Glomerular visceral epithelial cell (primary cell): ENCODE data around the gene METTL23.
"Not testable (repeated sequence)": the region's sequence is repeated elsewhere in the genome, so short reads cannot be mapped to it uniquely, and the experiment has no call there.

Experiments
- DNase-seq: peaks from one replicate; pipeline ENCODE4 v3.0.0-alpha.2; 2016; ENCODE audit errors: extremely low spot score

METTL23 gene

DNA sequence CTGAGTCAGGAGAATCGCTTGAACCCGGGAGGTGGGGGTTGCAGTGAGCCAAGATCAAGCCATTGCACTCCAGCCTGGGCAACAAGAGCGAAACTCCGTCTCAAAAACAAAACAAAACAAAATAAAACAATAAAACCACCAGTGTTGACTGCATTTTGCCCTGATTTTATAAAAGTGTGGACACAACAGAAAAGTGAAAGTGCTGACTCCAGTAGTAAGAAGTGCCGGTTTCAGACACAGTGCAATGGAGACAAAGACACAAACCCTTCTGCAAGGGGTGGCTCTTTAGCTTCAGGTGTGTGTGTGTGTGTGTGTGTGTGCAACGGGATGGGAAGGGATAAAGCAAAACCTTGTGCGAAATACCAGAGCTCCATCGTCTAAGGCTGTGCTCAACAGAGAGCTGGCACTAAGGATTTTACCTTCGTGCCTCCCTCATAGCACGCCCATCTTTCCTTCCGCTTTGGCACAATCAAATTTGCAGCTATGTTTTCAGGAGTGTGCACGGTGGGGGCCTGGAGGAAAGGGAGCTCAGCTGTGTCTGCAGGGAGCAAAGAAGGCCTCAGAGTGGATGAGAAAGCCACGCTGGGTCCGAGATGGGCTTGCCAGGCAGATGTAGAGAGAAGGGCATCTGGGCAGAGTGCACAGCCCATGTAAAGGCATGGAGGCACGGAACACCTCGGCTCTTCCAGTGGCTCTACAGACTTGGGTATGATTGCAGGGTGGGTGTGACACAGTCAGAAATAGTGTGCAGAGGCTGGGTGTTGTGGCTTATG lies 31.4 kb upstream of the METTL23 start:
- DNase-seq: no peak

DNA sequence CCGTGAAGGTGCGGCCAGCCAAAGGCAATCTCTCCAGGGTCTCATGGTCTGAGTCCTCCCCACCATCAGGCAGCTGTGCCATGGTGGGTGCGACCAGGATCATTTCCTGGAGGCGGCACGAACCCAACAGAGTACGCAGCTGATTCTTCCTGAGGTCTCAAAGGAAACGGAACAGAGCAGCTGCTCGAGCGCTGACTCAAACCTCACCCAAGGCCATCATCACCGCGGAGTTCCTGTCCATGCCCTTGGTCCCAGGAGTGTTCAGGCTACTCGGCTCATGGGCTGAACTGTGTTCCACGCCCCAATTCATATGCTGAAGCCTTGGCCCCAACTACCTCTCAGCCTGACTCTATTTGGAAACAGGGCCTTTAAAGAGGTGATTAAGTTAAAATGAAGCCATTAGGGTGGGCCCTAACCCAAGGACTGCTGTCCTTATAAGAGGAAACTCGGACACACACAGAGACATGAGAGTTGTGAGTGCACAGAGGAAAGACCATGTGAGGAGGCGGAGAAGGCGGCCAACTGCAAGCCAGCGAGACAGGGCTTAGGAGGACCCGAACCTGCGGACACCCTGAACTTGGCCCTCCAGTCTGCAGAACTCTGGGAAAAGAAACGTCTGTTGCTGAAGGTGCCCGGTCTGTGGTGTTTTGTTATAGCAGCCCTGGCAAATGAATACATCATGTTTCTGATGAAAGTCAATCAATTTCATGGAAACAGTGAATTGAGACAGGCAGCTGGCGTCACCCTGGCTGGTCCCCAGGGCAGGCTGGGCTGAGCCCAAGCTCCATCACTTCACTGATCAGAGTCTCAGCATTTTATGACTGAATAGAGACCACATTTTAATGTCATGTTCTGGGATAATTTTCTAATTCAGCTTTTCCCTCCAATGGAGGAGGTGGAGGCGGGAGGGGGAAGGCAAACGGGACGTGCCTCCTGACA lies 29.6 kb upstream of the METTL23 start:
- no peak for DNase-seq

DNA sequence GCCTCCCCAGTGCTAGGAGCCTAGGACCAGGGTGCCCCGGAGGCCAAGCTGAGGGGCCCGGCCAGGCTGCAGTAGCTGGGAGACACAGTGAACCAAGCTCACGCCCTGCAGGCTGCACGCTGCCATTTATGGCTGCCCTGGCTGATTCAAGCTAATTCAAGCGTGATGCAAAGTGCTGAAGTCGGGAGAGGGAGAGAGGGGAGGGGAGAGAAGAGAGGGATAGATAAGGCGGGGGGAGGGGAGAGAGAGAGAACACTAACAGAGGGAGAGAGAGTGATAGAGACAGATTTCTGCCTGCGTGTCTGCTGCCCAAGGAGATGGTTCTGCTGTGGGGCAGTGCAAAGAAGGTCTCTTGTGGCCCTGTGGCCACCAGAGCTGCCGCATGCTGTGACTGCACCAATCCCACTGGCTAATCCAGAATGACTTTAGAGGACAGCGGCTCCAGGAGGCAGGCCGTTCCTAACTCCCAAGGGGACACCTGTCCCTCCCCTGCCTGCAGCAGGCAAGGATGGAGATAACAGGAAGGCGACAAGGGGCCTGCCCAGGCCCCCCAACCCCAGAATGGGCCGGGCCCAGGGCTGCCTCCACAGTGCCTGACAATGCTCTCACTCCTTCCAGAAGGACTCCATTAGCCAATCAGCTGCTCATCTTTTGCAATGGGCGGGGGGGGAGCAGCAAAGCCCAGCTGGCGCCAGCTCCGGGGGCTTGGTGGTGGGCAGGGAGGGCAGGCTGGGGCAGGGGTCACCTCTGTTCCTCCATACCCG lies 28.8 kb upstream of the METTL23 start:
- peak; percentile 75 for DNase-seq

DNA sequence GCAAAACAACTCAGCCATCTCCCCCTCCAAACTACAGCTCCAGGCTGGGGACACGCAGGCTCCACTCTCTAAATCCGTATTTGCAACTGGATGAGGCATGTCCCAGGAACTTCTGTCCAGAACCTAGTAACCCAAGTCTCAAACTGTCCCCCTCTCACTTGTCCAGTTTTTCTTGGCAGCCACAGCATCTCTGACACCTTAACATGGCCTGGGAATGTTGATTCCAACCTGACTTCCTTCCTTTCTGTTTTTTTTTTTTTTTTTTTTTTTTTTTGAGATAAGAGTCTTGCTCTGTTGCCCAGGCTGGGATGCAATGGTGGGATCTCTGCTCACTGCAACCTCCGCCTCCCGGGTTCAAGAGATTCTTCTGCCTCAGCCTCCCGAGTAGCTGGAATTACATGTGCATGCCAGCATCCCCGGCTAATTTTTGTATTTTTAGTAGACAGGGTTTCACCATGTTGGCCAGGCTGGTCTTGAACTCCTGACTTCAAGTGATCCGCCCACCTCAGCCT lies 28.1 kb upstream of the METTL23 start:
- DNase-seq: not testable (repeated sequence)

DNA sequence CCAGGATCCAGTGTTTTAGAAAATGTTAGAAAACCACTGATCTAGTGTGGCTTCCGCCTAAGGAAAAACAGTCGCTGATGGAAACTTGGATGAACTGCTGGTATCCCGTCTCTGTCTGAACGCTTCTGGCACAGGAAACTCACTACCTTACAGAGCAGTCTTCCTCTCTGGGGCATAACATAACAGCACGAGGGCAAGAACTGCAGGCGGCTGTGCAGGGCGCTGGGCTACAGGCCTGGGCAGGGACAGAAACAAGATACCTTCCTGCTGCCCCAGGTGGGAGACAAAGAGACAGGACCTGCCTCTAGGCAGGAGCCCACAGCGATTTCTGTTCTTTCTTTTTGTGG lies 26.4 kb upstream of the METTL23 start:
- no peak for DNase-seq

DNA sequence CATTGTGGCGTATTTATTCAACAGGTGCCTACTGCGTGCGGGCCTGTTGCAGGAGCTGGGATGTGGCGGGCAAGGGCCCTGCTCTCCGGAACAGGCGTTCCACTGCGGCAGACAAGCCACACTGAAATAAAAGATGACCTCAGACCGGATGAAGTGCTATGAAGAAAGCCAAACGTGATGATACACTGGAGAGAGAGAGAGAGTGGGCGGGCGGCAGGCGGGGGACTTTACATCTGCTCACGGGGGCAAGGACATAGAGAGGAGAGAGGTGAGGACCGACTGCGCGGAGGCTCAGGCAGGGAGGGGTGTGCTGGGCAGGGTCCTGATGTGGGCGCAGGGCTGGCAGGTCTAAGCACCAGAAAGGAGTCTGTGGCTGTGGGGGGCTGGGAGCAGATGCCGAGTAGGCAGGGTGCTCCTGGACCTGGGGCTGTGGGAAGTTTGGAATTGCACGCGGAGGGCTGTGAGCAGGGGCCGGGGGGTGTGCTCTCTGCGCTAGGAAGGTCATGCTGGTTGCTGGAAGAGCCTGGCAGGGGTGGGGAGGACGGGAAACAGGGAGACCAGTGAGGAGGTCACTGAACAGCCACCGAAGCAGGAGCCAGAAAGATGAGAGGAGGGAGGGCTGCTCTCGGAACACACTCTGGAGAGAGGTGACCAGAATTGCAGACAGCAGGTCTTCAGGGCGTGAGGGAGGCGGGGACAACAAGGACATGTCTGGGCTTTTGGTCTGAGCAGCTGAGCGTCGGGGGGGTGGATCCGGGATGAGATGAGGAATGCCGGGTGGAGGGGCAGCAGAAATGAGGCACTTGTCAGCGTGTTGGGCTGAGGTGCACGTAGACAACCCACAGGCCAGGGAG lies 25.8 kb upstream of the METTL23 start:
- DNase-seq: peak; percentile 91

DNA sequence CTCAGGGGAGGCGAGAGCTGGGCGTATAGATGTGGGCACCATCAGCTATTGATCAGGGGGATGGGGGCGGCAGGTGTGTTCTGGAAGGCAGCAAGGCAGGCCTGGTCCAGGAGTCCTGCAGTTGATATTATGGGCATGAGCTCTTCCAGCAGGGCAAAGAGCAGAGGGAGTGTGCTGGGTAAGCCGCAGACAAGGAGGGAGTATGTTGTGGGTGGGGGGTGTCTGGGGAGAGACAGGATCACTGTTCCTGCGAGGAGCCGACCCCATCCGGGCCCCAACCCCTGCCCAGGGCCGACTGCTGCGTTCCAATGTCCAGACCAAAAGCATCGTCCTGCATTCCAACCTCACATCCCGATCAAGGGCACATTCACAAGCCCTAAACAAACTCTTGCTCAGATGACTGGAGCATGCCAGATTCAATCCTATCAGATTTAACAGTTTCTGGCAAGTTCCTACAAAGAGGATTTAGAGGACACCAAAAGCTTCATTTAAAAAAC lies 25.1 kb upstream of the METTL23 start:
- DNase-seq: no peak

DNA sequence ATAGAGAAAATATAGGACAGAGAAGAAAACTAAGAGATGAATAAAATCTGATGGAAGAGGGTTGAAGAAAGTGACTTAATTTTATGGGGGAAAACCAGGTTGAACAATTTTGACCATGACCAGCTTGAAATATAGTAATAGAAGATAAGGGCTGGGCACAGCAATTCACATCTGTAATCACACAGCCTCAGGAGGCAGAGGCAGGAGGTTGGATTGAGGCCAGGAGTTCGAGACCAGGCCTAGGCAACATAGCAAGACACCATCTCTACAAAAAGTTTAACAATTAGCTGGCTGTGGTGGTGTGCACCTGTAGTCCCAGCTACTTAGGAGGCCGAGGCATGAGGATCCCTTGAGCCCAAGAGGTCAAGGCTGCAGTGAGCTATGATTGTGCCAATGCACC lies 24.6 kb upstream of the METTL23 start:
- no peak for DNase-seq

DNA sequence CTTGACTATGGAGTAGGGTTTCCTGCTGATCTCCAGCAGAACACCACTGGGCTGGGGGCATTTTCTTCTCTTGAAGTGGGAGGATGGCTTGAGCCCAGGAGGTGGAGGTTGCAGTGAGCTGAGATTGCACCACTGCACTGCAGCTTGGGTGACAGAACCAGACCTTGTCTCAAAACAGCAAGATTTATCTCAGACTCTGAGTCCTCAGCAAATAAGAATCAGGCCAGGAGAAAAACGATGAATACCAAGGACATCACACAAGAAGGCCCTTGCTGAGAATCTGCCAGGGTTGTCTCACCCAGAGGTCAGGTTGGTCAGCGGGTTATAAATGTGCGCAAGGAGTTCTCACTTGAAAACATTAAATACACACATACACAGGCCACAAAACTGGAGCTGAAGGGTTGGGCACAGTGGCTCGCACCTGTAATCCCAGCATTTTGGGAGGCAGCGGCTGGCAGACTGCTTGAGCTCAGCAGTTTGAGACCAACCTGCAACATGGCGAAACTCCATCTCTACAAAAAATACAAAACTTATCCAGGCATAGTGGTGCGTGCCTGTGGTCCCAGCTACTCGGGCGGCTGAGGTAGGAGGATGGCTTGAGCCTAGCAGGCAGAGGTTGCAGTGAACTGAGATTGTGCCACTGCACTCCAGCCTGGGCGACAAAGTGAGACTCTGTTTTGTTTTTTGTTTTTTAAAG lies 23.6 kb upstream of the METTL23 start:
- DNase-seq: no peak

DNA sequence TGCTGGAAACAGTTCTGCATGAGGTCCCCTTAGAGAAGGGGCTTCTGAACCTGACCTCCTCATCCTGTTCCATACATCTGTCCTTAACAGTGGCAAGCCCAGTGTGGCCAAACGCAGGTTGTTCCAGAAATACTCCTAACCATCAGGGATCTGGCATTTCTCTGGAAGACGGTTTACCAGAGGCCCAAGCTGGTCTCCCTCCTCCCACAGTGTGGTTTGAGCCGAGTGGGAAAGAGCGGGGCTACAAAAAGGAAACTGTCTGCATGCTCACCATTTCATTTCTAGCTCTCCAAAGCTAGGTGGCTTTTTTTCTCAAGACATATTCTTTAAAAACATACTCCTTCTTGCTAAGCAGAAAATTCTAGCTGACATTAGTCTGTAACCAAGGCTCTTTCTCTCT lies 21.8 kb upstream of the METTL23 start:
- DNase-seq: no peak

DNA sequence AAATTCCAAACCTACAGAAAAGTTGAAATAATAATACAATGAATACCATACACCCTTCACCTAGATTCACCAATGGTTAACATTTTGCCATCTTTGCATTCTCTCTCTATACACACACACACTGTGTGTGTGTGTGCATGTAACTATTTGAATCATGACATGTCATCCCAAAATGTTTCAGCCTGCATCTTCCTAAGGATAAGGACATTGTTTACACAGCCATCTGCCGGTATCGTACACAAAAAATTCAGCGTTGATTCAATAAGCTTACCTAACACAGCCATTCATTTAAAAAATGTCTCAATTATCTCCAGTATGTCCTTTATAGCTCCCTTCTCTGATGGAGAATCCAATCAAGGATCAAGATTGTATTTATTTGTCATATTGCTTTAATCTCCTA lies 19.8 kb upstream of the METTL23 start:
- DNase-seq: no peak

DNA sequence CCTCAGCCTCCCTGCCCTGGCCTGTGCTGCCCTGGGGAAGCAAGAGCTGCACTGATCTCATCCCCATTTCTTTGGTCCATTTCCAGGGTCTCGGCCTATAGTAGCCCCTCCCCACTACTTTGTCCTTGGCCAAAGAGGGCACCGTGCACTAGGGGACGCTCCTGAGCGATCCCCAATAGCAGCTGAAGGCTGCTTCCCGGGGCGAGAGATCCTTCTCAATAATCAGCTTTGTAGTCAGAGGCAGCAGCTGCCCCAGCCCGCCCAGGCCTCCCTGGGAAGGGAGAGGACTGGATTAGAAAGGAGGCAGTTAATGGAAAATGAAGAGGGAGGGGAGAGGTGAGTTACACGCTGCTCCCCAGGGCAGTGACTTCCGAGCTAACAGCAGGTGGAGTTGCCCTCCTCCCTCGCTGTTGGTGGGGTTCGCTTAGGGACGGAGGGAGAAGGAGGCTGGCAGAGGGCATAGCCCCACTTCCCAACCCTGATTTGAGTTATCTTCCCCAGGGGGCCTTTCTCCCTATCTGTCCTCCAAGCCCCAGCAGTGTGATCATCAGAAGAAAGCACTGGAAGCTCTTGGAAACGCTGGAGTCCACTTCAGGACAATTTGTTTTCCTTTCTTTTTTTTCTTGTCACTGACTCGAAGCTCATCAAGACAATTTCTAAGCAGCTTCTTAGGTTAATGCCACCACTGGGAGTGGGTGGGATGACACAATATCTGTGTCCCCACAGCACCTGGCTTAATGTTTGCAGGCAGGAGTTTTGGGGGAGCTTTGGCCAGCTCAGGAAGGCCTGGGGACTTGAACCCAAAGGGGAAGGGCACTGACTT lies 18.4 kb upstream of the METTL23 start:
- DNase-seq: no peak

DNA sequence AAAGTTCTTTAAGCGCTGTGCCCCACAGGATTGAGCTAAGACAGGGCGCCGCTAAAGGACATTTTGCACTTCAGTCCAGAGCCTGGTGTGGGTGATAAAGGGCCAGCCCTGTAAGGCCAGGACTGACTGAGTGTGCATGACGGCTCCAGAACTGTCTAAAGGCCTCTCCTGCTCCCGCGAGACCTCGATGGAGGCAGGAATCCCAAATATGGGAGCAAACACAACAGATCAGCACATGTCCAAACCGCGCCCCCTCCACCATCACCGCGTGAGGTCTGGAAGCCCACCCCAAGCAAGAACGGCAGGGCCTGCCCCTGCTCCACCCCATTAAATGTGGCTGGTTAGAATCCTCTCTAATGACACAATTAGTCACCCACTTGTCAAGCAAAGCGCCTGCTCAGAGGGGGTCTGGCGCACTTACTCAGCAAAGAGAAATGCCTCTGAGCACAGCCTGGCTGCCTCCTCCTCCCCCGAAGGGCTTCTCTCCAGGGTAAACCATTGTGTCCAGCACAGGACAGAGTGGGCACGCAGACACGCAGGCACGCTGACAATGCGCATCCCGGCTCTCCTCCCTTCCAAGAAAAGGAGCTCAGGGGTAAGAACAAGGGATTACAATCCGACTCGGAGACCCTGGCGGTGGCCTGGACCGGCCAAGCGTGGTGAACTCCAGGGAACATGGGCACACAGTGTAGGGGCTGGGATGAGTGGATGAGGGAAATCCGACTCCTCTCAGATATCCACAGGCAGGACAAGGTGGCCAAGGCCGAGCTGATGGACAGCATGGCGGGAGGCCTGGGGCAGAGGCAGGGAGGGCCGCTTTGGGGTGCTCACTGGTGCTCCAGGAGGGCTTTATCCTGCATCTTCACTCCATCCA lies 17.3 kb upstream of the METTL23 start:
- peak; percentile 97 for DNase-seq

DNA sequence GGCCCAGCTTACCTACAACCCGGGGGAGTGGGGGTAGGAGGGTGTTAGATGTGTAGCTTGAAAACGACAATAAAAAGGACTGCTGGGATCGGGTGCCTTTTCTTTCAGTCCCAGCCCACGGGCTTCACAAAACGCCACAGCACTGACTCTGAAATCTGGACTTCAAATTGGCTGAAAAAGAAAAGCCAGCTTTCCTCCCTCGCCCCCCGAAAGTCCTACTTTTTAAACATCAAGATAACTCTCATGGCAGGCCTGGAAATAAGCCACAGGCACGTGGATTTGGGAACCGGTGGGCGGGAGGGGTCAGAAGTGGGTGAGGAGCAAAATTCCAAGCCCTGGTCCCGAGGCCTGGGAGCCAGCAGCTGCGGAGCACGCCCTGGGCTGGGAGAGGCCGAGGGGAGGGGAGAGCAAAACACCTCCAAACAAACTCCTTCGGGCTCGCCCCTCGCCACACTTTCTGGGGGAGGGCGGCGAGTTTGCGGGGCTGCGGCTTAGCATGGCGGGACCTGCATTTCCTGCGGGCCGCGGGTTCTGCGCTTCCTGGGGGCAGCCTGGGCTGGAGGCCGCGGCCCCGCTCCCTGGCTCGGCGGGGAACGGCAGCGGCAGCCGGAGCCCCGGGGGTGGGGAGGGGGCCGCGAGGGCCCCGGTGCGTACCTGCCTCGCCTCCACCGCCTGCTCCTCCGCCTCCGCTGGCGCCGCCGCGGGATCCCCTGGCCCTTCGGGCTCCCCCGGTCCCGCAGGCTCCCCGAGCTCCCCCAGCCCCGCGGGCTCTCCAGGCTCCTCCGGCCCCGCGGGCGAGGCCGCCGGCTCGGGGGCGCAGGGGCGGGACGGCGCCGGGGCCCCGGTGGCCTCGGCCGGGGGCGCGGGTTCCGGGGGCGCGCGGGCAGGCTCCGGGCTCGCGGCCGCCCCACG lies 16.4 kb upstream of the METTL23 start:
- not testable (repeated sequence) for DNase-seq

DNA sequence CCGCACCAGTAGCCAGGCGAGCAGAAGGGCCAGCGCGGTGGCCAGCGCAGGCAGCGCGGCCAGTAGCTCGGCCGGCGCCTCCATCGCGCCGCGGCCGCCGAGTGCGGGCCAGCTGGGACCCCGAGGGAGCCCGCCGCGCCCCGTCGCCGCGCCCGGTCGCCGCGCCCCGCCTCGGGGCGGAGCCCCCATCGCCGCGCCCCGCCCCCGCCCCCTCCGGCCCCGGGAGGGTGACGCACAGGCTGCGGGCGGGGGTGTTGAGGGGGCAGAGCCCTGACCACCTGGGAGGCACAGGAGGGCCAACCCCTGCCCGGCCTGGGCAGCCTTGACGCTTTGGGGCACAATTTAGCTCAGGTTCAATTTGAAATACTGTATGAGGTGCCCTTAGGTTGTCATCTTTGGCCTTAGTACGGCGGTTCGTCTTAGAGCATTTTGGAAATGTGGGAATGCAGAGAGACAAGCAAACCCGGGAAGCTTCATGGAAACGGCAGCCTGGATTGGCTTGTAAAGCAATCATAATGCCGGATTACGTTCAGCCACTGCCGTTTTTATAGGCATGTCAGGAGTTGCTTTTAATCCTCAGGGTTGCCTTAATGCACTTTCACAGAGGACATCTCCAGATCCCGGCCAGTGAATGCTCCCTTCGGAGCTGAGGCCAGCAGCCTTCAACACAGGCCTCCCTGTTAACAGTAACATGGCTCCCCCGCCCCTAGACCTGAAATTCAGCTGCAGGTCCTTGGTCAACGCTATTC lies 15.6 kb upstream of the METTL23 start, which contains the start of gene MXRA7:
Gene MXRA7, minus strand, starts transcription at position 103 of the 749 bp plus-strand sequence. Its CDS starts 19 bp downstream, at position 84.
- DNase-seq: peak; percentile 88

DNA sequence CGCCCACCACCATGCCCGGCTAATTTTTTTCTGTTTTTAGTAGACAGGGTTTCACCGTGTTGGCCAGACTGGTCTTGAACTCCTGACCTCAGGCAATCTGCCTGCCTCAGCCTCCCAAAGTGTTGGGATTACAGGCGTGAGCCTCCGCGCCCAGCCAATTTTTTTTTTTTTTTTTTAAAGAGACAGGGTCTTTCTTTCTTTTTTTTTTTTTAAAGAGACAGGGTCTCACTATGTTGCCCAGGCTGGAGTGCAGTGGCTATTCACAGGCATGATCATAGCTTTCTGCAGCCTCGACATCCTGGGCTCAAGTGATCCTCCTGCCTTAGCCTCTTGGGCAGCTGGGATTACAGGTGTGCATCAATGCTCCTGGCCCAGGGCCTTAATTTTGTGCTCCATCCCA lies 14.3 kb upstream of the METTL23 start:
- DNase-seq: not testable (repeated sequence)
